Activated CD4-positive, alpha-beta T cell treated with anti-CD3 and anti-CD28 coated beads for 24 hours (primary cell): Measurements from ENCODE around the gene YLPM1.

ENCODE experiments used
- DNase-seq, 2 donors: peaks; one replicate each; pipeline ENCODE4 v3.0.0-alpha.2; 2020; ENCODE audit warnings: low read depth in 2 of 2

Gene YLPM1

DNA sequence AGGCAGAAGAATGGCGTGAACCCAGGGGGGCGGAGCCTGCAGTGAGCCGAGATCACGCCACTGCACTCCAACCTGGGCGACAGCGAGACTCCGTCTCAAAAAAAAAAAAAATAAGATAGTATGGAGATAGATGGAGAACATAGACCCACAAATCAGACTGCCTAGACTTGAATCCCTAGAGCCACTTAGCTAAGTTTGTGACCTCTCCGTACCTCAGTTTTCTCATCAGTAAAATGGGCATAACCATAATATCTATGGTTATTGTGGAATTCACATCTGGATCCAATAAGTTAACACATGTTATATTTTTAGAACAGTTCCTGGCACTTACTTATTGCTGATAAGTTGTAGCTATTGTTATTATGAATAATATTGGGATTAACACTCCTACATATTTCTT is 105.6 kb downstream of the YLPM1 start:
- no peak for DNase-seq

DNA sequence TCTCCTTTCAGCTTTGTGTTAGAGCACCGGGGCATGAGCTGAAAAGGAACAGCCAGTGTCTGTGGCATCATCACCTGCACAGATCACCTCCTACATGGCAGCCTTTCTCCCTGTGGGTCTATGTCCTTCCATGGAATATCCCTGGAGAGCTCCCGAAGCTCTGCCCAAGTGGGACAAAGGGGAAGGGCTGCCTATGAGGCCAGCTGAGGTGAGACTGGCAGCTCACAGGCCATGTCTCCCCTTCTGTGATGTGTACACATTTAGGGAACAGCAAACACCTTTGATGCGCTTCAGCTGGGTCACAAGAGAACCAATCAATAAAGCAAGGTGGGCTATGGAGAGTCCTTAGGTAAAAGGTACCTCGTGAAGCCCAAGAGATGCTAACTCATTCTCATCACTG is 108.7 kb downstream of the YLPM1 start:
- no peak for DNase-seq

DNA sequence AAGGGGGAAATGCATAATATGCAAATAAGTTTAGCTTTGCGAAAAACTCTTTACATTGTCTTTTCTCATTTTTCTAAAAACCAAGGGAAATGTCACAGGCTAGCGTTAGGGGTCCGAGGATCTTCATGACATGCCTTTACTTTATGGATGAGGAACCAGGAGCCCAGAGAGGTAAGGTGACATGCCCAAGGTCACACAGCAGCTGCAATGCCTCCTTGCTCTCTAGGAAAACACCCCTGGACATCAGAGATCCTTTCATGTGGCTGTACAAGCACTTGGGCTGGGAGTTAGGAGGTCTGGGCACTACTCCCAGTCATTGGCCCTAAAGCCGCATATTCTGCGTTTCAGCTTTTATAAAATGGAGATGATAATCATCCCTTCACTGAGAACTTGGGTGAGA is 112.1 kb downstream of the YLPM1 start:
- DNase-seq = no peak

DNA sequence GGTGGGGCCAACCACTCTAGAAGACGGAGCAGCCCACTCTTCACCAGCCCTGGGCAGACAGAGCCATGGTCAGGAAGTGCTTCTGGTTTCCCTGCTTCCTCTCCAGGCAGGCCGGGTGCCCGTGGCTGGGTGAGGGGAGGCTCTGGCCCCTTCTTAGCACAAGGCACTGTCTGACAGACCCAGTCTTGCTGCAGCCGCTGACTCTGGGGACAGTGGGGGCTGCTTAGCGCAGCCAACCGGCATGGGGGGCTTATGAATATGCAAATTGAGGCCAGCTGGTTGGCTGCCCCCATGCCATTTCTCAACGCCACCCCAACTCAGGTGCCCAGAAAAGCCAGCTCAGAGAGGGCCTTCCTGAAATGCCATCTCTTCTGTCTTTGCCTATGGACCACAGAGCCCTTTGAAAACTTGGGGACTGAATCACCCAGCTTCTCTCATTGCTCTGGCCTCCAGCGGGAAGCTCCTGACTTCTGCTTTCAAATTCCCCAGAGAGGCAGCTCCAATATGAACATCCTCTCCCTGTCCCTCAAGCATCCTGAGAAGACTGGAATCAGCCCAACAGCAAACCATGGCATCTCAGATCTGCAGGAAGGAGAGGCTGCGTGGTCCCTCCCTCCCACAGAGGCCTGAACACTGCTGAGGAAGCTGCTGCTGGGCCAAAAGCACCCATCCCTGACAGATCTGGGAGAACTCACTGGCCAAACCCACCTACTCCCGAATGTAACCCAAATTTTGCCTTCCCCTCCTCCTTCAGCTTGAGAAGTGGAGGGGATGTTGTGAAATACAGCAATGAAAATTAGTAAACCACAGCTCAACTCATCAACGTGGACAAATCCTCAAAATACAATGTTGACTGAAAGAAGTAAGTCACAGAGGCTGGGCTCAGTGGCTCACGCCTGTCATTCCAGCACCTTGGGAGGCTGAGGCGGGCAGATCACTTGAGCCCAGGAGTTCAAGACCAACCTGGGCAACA is 113.1 kb downstream of the YLPM1 start, which contains the start of gene PROX2:
PROX2 (minus strand) TSS at position 205 of the 973 bp plus-strand sequence. CDS start 12,311 bp downstream, outside the sequence.
- no peak for DNase-seq

DNA sequence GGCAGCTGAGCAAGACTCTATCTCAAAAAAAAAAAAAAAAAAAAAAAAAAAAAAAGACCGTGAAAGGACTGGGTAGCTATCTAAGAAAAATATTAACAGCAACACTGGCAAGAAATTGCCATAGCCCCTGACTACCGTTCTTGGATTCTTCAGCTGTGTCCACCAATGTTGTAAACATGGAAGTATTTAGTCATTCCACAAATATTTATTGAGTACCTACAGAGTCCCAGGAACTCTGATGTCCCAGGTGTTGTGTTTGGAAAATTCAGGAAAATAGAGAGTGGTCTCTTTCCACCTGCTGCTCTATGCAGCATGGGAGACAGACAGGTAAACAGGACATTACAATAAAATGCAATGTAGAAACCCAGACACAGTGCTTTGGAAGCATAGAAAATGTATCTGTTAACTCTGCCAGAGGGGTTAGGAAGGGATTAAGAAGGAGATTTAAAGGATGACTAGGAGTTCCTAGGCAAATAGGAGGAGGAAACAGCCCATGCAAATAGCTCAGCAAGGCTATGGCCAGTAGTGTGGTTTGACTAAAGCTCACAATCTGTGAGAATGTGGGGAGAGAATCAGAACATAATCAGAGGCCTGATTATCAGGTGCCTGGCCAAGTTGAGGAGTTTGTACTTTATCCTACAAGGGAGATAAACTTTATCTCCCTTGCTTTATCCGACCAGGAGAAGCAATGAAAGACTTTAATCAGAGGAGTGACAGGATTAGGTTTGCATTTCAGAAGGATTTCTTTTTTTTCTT is 116.5 kb downstream of the YLPM1 start:
- no peak for DNase-seq

DNA sequence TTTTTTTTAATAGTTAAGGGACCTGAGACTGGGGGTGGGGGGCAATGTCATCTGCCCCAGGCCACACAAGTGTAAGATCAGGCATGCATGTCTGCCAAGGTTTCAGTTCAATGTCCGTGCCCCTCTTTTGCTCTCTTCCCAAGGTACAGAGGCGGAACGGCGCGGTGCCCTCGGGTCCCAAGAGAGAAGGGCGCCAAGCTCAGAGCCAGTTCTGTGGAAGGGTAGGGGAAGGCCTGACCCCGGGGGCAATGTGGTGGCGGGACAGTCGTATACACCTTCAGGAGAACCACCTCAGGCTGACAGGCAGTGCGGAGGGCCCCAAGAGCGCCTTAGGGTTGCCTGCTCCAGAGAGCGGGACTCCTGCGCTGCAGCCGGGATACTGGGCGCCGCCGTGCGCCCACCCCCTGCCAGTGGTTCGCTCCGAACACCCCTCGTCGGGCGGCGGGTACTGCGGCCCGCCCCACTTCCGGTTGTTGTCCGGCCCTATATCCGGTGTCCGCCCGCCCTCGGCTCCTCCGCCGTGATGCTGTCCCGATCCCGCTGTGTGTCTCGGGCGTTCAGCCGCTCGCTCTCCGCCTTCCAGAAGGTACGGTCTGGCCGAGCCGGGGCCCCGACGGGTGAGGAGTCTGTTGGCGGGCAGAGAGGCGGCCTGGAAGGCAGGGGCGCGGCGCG is 118.5 kb downstream of the YLPM1 start, which contains the start of gene DLST:
DLST (plus strand) TSS at position 486 of the 672 bp plus-strand sequence; CDS start at position 524, 38 bp downstream.
- DNase-seq = peak; percentile 82

DNA sequence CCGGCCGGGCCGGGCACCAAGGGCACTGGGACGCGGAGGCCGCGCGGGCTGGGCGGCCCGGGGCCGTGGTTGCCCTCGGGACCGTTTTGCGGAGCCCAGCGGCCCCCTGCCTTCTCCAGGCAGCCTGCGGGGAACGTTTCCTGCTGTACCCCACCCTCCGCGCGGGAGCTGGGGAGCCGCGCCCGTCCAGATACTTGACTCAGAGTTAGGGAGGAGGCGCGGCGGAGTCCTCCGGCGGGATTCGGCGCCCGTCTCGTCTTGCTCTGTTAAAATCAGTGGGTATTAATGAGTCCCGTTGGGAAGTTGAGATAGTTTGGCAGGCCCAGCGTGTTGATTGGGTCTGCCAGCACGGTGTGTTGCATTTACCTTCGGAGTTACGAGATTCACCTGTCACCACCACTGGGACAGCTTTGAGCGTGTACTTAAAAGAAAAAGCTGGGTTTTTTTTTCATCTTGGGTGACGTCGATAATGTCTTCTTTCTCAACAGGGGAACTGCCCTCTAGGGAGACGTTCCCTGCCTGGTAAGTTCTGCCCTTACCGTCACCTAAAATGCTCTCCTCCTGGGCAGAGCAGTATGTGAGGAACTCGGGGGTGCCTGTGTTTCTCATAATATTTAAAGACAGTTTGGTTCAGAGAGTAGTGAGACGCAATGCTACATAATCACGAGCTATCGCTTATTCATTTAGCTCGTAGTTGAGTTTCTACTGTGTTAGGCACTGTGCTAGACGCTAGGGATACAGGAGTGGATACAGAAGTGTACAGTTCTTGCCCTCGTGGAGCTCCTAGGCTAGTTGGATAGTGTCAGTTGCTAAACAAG is 119.2 kb downstream of the YLPM1 start:
- peak in 1 of 2 donors; percentile 30 for DNase-seq
